Liver (tissue), 3 donors: Measurements from ENCODE around the gene EIF4A2.

Source experiments
- GABPA ChIP-seq, 2 donors: IDR thresholded peaks in 1 of 2; conservative IDR thresholded peaks in 1 of 2; 2 replicates each; pipeline ENCODE4 v1.6.1; 2016; ENCODE audit warnings: antibody characterized with exemption in 2 of 2, mild to moderate bottlenecking in 1 of 2, moderate library complexity in 1 of 2
- HNF4A ChIP-seq, 2 donors: conservative IDR thresholded peaks; 2 replicates each; pipeline ENCODE4 v1.6.1; 2016; ENCODE audit warnings: antibody characterized with exemption in 2 of 2, mild to moderate bottlenecking in 2 of 2
- MAX ChIP-seq: IDR thresholded peaks from 2 replicates; pipeline ENCODE4 v1.6.1; 2016; ENCODE audit warnings: antibody characterized with exemption
- RAD21 ChIP-seq, 2 donors: IDR thresholded peaks; 2 replicates each; pipeline ENCODE4 v1.6.1; 2016; ENCODE audit warnings: antibody characterized with exemption in 2 of 2, mild to moderate bottlenecking in 2 of 2
- SP1 ChIP-seq: IDR thresholded peaks from 2 replicates; pipeline ENCODE4 v1.6.1; 2018; ENCODE audit warnings: antibody characterized with exemption, mild to moderate bottlenecking
- TAF1 ChIP-seq: conservative IDR thresholded peaks from 2 replicates; pipeline ENCODE4 v1.6.1; 2016; ENCODE audit warnings: antibody characterized with exemption, mild to moderate bottlenecking
- YY1 ChIP-seq: IDR thresholded peaks from 2 replicates; pipeline ENCODE4 v1.6.1; 2016; ENCODE audit warnings: antibody characterized with exemption, mild to moderate bottlenecking
- TF ChIP-seq, protein P1 (sequence below): fragments of 150-350 bp; IDR thresholded peaks from 2 replicates; pipeline ENCODE4 v1.5.1; 2017; ENCODE audit warnings: improper control_type of control experiment, low read depth, low read length; ENCODE audit not compliant: missing input control
- TF ChIP-seq, protein P2 (sequence below): IDR thresholded peaks from 2 replicates; pipeline ENCODE4 v1.6.1; 2016; ENCODE audit warnings: antibody characterized with exemption
- donor health status: healthy.
- donor health status: healthy.

GRCh38 chr3:186775999-186776398, 7.4 kb upstream of the EIF4A2 start:
- TF ChIP-seq MAX (no peak), YY1 (no peak), TAF1 (no peak), SP1 (no peak), RAD21 (IDR thresholded peaks at IDR 0.05) (no peak), GABPA (IDR thresholded peaks at IDR 0.05 in 1 of 2, conservative IDR thresholded peaks at IDR 0.05 in 1 of 2) (no peak), HNF4A (conservative IDR thresholded peaks at IDR 0.05) (no peak)
- TF ChIP-seq, protein P1, sequence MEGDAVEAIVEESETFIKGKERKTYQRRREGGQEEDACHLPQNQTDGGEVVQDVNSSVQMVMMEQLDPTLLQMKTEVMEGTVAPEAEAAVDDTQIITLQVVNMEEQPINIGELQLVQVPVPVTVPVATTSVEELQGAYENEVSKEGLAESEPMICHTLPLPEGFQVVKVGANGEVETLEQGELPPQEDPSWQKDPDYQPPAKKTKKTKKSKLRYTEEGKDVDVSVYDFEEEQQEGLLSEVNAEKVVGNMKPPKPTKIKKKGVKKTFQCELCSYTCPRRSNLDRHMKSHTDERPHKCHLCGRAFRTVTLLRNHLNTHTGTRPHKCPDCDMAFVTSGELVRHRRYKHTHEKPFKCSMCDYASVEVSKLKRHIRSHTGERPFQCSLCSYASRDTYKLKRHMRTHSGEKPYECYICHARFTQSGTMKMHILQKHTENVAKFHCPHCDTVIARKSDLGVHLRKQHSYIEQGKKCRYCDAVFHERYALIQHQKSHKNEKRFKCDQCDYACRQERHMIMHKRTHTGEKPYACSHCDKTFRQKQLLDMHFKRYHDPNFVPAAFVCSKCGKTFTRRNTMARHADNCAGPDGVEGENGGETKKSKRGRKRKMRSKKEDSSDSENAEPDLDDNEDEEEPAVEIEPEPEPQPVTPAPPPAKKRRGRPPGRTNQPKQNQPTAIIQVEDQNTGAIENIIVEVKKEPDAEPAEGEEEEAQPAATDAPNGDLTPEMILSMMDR: no peak
- TF ChIP-seq, protein P2, sequence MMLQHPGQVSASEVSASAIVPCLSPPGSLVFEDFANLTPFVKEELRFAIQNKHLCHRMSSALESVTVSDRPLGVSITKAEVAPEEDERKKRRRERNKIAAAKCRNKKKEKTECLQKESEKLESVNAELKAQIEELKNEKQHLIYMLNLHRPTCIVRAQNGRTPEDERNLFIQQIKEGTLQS: no peak
